ENCODE results near the gene PRTG.

- TF ChIP-seq U2AF2 (optimal IDR thresholded peaks at IDR 0.05; ENCODE audit: low read depth, low read length): no peak
- TF ChIP-seq ZNF668 (CRISPR knock-in tag; IDR thresholded peaks at IDR 0.05): no peak
- TF ChIP-seq ZC3H4 (CRISPR knock-in tag; IDR thresholded peaks at IDR 0.05; ENCODE audit: borderline replicate concordance): no peak
- no peak for TF ChIP-seq ZBTB8A (IDR thresholded peaks at IDR 0.05; ENCODE audit: partially characterized antibody)
- no peak for TF ChIP-seq ZNF639 (CRISPR knock-in tag; conservative IDR thresholded peaks at IDR 0.05 in 1 of 2, IDR thresholded peaks at IDR 0.05 in 1 of 2)
- TF ChIP-seq SMARCC2 (IDR thresholded peaks at IDR 0.05; ENCODE audit: low read depth): no peak
- TF ChIP-seq, protein P1, sequence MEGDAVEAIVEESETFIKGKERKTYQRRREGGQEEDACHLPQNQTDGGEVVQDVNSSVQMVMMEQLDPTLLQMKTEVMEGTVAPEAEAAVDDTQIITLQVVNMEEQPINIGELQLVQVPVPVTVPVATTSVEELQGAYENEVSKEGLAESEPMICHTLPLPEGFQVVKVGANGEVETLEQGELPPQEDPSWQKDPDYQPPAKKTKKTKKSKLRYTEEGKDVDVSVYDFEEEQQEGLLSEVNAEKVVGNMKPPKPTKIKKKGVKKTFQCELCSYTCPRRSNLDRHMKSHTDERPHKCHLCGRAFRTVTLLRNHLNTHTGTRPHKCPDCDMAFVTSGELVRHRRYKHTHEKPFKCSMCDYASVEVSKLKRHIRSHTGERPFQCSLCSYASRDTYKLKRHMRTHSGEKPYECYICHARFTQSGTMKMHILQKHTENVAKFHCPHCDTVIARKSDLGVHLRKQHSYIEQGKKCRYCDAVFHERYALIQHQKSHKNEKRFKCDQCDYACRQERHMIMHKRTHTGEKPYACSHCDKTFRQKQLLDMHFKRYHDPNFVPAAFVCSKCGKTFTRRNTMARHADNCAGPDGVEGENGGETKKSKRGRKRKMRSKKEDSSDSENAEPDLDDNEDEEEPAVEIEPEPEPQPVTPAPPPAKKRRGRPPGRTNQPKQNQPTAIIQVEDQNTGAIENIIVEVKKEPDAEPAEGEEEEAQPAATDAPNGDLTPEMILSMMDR (IDR thresholded peaks at IDR 0.05 in 2 of 3, conservative IDR thresholded peaks at IDR 0.05 in 1 of 3; ENCODE audit: insufficient read depth in 2 of 3, low read depth in 1 of 3, low read length in 3 of 3): no peak
Observed at GRCh38 chr15:55700876-55701275, 42.1 kb downstream of the PRTG start.

Data from K562 (cell line).